Activated CD4-positive, alpha-beta T cell treated with anti-CD3 and anti-CD28 coated beads for 36 hours (primary cell): Measurements from ENCODE around the gene ODF2. TPM values are rescaled to one million over a fixed set of nuclear protein-coding genes. Genes with fewer than 3 reads are reported as not detected.
"Not testable (repeated sequence)": the region's sequence is repeated elsewhere in the genome, so short reads cannot be mapped to it uniquely, and the experiment has no call there.

Experiments
- ATAC-seq: fragments of 200-7000 bp; cut with Tn5 transposase; one replicate; pipeline ENCODE4 v1.10.0; 2021; ENCODE audit warnings: mild to moderate bottlenecking, moderate library complexity
- CTCF ChIA-PET: fragments of 350-600 bp; sonication (Branson Sonifier 250); formaldehyde crosslinking; loops from one replicate; lab custom pipeline; 2021; ENCODE audit warnings: antibody characterized with exemption; lab: Charles Lee
- POLR2A ChIA-PET: fragments of 350-600 bp; sonication (Branson Sonifier 250); formaldehyde crosslinking; loops from one replicate; lab custom pipeline; 2021; ENCODE audit warnings: antibody characterized with exemption, inconsistent platforms; lab: Charles Lee
- DNase-seq: peaks from one replicate; pipeline ENCODE4 v3.0.0-alpha.2; 2020
- H3K27ac Mint-ChIP-seq: one replicate; pipeline ENCODE4 v1.8.0; 2021; ENCODE audit warnings: mixed read lengths
- H3K27me3 Mint-ChIP-seq: one replicate; pipeline ENCODE4 v1.8.0; 2021; ENCODE audit warnings: mixed read lengths
- H3K36me3 Mint-ChIP-seq: one replicate; pipeline ENCODE4 v1.8.0; 2021; ENCODE audit warnings: low read depth, mixed read lengths
- H3K4me1 Mint-ChIP-seq: one replicate; pipeline ENCODE4 v1.8.0; 2021; ENCODE audit warnings: mixed read lengths
- H3K4me3 Mint-ChIP-seq: one replicate; pipeline ENCODE4 v1.8.0; 2021; ENCODE audit warnings: mild to moderate bottlenecking, moderate library complexity, mixed read lengths
- H3K9me3 Mint-ChIP-seq: one replicate; pipeline ENCODE4 v1.8.0; 2021; ENCODE audit warnings: low read depth, mixed read lengths
- intact Hi-C, 2 experiments: fragments of 100-400 bp; cut with DNase I in 1 of 2; cut with micrococcal nuclease in 1 of 2; formaldehyde crosslinking; loops; one replicate each; pipeline versions ENCODE4 v1.14.2 to v1.15.1; 2022 to 2024; cut with DNase I, micrococcal nuclease
- total RNA-seq, 2 experiments: library from RNA; stranded (reverse); gene quantifications; one replicate each; pipeline ENCODE4 v1.2.3, GENCODE V29; 2021

ODF2 gene
- 10 to 100 TPM; 73.5 to 86.4 TPM for total RNA-seq

- peak within 1 kb of the TSS; percentile 81 for H3K4me3 Mint-ChIP-seq
- ChIA-PET POLR2A (interaction anchor here (0.6 kb wide), 1 partner anchor 254 kb away, joined by 3 read pairs; no protein-coding TSS in a partner anchor), CTCF (interaction anchor here (0.9 to 1.0 kb wide), 2 partner anchors 15 to 18 kb away, joined by 4 read pairs; no protein-coding TSS in a partner anchor)
- peak within 1 kb of the TSS; percentile 82 for H3K27ac Mint-ChIP-seq
- no peaks in the 10 kb centered on the region for H3K9me3 Mint-ChIP-seq
- peak; percentile 95 for ATAC-seq
- intact Hi-C loops: loop anchor here (1.0 to 5.0 kb wide), 29 partner anchors 36 to 956 kb away; partner anchors contain the start of genes GLE1 (in 2 of the 2), SPTAN1 (in 2 of the 2), BBLN (in 1 of the 2) and CERCAM (in 1 of the 2)
- H3K4me1 Mint-ChIP-seq: peaks cover 16% of the 10 kb centered on the region
- peaks cover 18% of the 10 kb centered on the region for H3K36me3 Mint-ChIP-seq
- H3K27me3 Mint-ChIP-seq: no peaks in the 10 kb centered on the region
- peak; percentile 99 for DNase-seq
These were observed at the start of gene ODF2 for GRCh38 chr9:128455849-128456612. Gene ODF2 (plus strand): TSS chr9:128456006. CDS start chr9:128456092, 86 bp downstream.

DNA sequence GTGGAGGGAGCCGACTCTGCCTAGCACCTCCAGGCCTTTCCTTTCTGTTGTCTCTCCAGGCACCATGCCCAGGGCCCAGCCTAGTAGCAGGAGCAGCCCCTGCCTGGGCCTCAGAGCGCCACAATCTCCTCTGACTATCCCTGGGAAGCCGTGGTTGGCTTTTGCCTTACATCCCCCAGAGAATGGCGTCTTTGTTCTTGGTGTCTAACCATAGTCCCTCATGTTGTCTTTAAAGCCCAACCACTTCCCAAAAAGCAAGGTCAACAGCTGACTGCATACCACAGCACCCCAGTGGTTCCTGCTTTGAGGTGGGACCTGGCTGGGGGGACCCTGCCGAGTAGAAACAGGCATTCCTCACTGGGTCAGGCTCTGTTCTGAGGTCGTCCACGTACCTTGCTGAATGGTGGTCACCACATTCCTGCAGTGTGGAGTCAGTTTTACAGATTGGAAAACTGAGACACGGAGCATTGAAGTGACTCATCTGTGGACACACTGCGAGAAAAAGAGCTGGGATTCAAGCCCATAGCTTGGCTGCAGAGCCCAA is 48.9 kb upstream of the ODF2 start:
- ATAC-seq (no peak), DNase-seq (no peak)
- peaks cover 20% of the 10 kb centered on the region for H3K27me3 Mint-ChIP-seq
- intact Hi-C loops: no loop called here
- CTCF ChIA-PET: interaction anchor here (1.0 to 2.3 kb wide), 2 partner anchors 32 to 45 kb away, joined by 4 to 8 read pairs; no protein-coding TSS in a partner anchor
- no peaks in the 10 kb centered on the region for H3K36me3 Mint-ChIP-seq
- POLR2A ChIA-PET: interaction anchor here (0.6 kb wide), 1 partner anchor 433 kb away, joined by 6 read pairs; no protein-coding TSS in a partner anchor
- no peak overlapping the region for H3K4me3 Mint-ChIP-seq
- H3K9me3 Mint-ChIP-seq: no peaks in the 10 kb centered on the region
- H3K27ac Mint-ChIP-seq: no peak overlapping the region
- no peaks in the 10 kb centered on the region for H3K4me1 Mint-ChIP-seq

GRCh38 chr9:128408963-128409431 is 46.8 kb upstream of the ODF2 start:
- Mint-ChIP-seq H3K27ac (no peak overlapping the region), H3K4me3 (no peak overlapping the region), H3K36me3 (no peaks in the 10 kb centered on the region), H3K4me1 (no peaks in the 10 kb centered on the region), H3K9me3 (no peaks in the 10 kb centered on the region), H3K27me3 (peaks cover 25% of the 10 kb centered on the region)
- DNase-seq (no peak), ATAC-seq (no peak)
- ChIA-PET CTCF (interaction anchor here (2.5 to 4.0 kb wide), 2 partner anchors 29 to 47 kb away, joined by 10 to 36 read pairs; no protein-coding TSS in a partner anchor), POLR2A (no interaction called here)
- intact Hi-C loops: no loop called here

DNA sequence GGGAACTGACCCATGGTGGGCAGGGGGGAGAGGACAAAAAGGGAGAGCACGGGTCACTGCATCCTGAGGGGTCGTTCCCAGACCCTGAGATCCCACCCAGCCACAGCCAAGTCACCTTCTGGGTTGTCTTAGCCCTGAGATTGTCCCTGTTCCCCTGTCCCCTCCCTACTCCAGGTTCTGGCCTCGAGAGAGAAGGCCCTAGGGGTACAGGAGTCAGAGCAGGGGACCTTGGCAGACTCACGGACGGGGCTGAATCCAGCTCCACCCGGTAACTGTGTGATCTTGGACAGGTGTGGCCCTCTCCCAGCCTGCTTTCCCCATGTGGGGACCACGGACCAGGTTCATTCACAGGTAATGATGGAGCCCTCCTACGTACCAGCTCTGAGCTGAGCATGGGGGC is 46.4 kb upstream of the ODF2 start:
- H3K4me3 Mint-ChIP-seq: no peak overlapping the region
- CTCF ChIA-PET: interaction anchor here (1.0 to 4.0 kb wide), 3 partner anchors 29 to 47 kb away, joined by 3 to 36 read pairs (median 10); no protein-coding TSS in a partner anchor
- ATAC-seq (no peak), DNase-seq (no peak)
- no peaks in the 10 kb centered on the region for H3K4me1 Mint-ChIP-seq
- intact Hi-C loops: no loop called here
- H3K9me3 Mint-ChIP-seq: no peaks in the 10 kb centered on the region
- no peak overlapping the region for H3K27ac Mint-ChIP-seq
- no peaks in the 10 kb centered on the region for H3K36me3 Mint-ChIP-seq
- POLR2A ChIA-PET: no interaction called here
- H3K27me3 Mint-ChIP-seq: peaks cover 29% of the 10 kb centered on the region

- Mint-ChIP-seq H3K4me1 (no peaks in the 10 kb centered on the region), H3K4me3 (no peak overlapping the region), H3K27ac (no peak overlapping the region), H3K36me3 (no peaks in the 10 kb centered on the region), H3K9me3 (no peaks in the 10 kb centered on the region), H3K27me3 (peaks cover 34% of the 10 kb centered on the region)
- POLR2A ChIA-PET: no interaction called here
- intact Hi-C loops: no loop called here
- DNase-seq (no peak), ATAC-seq (no peak)
- CTCF ChIA-PET: interaction anchor here (0.6 to 4.0 kb wide), 5 partner anchors 10 to 463 kb away, joined by 3 to 36 read pairs (median 3); no protein-coding TSS in a partner anchor
These were observed 45.8 kb upstream of the ODF2 start for GRCh38 chr9:128409978-128410377.

- Mint-ChIP-seq H3K27me3 (peaks cover 47% of the 10 kb centered on the region), H3K4me3 (no peak overlapping the region), H3K9me3 (no peaks in the 10 kb centered on the region), H3K27ac (no peak overlapping the region), H3K4me1 (no peaks in the 10 kb centered on the region), H3K36me3 (no peaks in the 10 kb centered on the region)
- POLR2A ChIA-PET: interaction anchor here (0.6 kb wide), 1 partner anchor 12 kb away, joined by 4 read pairs; no protein-coding TSS in a partner anchor
- intact Hi-C loops: loop anchor here (1.0 to 2.0 kb wide), 3 partner anchors 49 to 116 kb away; no protein-coding TSS in a partner anchor
- DNase-seq (no peak), ATAC-seq (no peak)
- CTCF ChIA-PET: interaction anchor here (1.0 to 4.0 kb wide), 2 partner anchors 25 to 49 kb away, joined by 3 to 36 read pairs; no protein-coding TSS in a partner anchor
These were observed 44.3 kb upstream of the ODF2 start for GRCh38 chr9:128411364-128412119.

DNA sequence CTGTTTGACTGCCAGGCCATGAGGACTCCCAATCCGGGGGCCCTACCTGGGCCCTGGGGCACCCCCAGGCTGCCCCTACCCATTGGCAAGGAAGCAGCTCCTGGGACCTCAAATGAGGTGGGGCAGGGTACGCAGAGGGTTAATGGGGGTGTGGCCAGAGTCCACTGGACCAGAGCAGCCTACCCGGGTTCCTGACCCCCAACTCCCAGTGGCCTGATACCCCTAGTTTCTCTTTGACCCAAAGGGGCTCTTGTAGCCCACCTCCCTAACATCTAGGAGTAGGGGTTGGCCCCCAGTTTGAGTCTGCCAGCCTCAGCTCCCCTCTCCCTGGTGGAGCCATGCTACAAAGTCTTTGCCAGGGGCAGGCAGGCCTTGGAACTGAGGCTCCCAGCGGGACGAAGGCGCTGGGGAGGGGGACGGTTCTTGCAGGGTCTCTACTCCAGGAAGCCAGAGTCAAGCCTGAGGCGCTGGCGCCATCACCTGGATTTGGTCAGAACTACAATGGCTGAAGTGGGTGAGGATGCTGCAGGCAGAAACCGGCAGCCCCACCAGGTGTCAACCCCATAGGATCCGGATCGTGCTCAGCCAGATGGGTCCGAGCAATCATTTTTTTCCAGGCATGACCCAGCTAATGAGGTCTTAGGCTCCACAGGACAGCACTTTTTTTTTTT is 43.6 kb upstream of the ODF2 start:
- ChIA-PET CTCF (interaction anchor here (0.7 to 4.0 kb wide), 4 partner anchors 24 to 1096 kb away, joined by 3 to 36 read pairs (median 3); no protein-coding TSS in a partner anchor), POLR2A (interaction anchor here (0.6 kb wide), 1 partner anchor 11 kb away, joined by 4 read pairs; no protein-coding TSS in a partner anchor)

GRCh38 chr9:128413728-128414127 is 42.1 kb upstream of the ODF2 start:
- ATAC-seq, POLR2A ChIA-PET, H3K4me1 Mint-ChIP-seq, H3K36me3 Mint-ChIP-seq, H3K9me3 Mint-ChIP-seq, DNase-seq, H3K4me3 Mint-ChIP-seq, H3K27ac Mint-ChIP-seq: not testable (repeated sequence)
- CTCF ChIA-PET: interaction anchor here (1.3 to 2.0 kb wide), 2 partner anchors 24 to 117 kb away, joined by 4 to 8 read pairs; no protein-coding TSS in a partner anchor
- intact Hi-C loops: loop anchor here in 1 of 2 experiments (2.0 kb wide), 1 partner anchor 51 kb away; no protein-coding TSS in a partner anchor
- peaks cover 43% of the 10 kb centered on the region for H3K27me3 Mint-ChIP-seq

More for the DNA sequence above, 43.6 kb upstream of the ODF2 start:
- DNase-seq (peak; percentile 78), ATAC-seq (peak; percentile 53)
- H3K27me3 Mint-ChIP-seq: peaks cover 49% of the 10 kb centered on the region
- no peaks in the 10 kb centered on the region for H3K36me3 Mint-ChIP-seq
- H3K9me3 Mint-ChIP-seq: no peaks in the 10 kb centered on the region
- intact Hi-C loops: loop anchor here (1.0 to 2.0 kb wide), 3 partner anchors 49 to 117 kb away; no protein-coding TSS in a partner anchor
- no peaks in the 10 kb centered on the region for H3K4me1 Mint-ChIP-seq
- H3K27ac Mint-ChIP-seq: no peak overlapping the region
- H3K4me3 Mint-ChIP-seq: no peak overlapping the region

DNA sequence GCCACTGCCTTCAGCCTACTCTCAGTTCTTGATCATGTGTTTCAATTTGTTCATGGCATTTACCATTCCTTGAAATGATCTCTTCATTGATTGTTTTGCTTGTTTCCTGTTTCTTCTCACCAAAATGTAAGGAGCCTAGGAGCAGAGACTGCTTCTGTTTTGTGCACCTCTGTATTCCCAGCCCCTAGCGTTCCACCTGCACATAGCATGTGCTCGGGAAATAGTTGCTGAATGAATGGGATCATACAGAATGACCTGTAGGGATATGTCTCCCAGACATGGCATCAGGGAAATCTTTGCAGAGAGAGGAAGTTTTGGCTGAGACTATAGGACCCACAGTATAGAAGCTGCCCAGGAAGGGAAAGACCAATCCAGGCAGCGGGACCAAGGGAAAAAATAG is 41.3 kb upstream of the ODF2 start:
- no peak overlapping the region for H3K4me3 Mint-ChIP-seq
- ATAC-seq: no peak
- H3K9me3 Mint-ChIP-seq: no peaks in the 10 kb centered on the region
- no peak for DNase-seq
- H3K27me3 Mint-ChIP-seq: peaks cover 48% of the 10 kb centered on the region
- H3K27ac Mint-ChIP-seq: no peak overlapping the region
- ChIA-PET POLR2A (no interaction called here), CTCF (interaction anchor here (1.3 to 2.0 kb wide), 2 partner anchors 24 to 118 kb away, joined by 4 to 8 read pairs; no protein-coding TSS in a partner anchor)
- intact Hi-C loops: no loop called here
- H3K36me3 Mint-ChIP-seq: no peaks in the 10 kb centered on the region
- peaks cover 6% of the 10 kb centered on the region for H3K4me1 Mint-ChIP-seq

DNA sequence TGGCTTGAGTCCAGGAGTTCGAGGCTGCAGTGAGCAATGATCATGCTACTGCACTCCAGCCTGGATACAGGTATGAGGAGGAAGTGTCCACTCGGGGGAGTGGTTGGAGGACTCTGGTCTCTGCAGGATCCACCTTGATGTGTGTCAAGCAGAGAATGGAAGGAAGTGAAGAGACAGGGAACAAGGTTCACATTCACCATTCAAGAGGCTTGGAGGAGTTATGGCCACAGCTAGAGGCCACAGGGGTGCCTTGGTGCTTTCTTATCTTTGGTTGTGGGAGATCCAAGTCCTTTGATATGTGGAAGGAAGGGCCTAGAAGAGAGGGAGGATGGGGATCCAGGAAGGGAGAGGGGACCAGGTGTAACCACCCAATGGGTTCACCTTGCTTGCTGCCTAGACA is 40.5 kb upstream of the ODF2 start:
- Mint-ChIP-seq H3K9me3 (no peaks in the 10 kb centered on the region), H3K27ac (no peak overlapping the region), H3K4me1 (peaks cover 10% of the 10 kb centered on the region), H3K4me3 (no peak overlapping the region), H3K27me3 (peaks cover 47% of the 10 kb centered on the region), H3K36me3 (no peaks in the 10 kb centered on the region)
- ChIA-PET POLR2A (no interaction called here), CTCF (interaction anchor here (0.6 to 2.0 kb wide), 3 partner anchors 23 to 119 kb away, joined by 3 to 8 read pairs (median 4); no protein-coding TSS in a partner anchor)
- ATAC-seq (no peak), DNase-seq (no peak)
- intact Hi-C loops: no loop called here
